ENCODE measurements around the gene ALPL. TPM values are rescaled to one million over a fixed set of nuclear protein-coding genes. Genes with fewer than 3 reads are reported as not detected.

The ALPL gene
- polyA plus RNA-seq, 2 of the 4 experiments (the other 2 are of a cell fraction) = 0.06 to 0.31 TPM

- no peaks in the 10 kb centered on the region for H3K9me3 ChIP-seq
- H3K27ac ChIP-seq = peak overlapping the region; percentile 85 to 92; a peak in 3 of 6 replicates
- no peak overlapping the region for H3K4me3 ChIP-seq
- DNase-seq (ENCODE audit: low read depth in 1 of 2, low spot score in 1 of 2) (no peak), FAIRE-seq (no peak), ATAC-seq (no peak)
- POLR2A ChIA-PET = no interaction called here
- TF ChIP-seq KDM1A (IDR thresholded peaks at IDR 0.05; ENCODE audit: low read depth) (peak; percentile 52; the same call in 1 of the 2 replicates), HOXB5 (CRISPR knock-in tag; IDR thresholded peaks at IDR 0.05) (no peak), FOSL2 (IDR thresholded peaks at IDR 0.05) (no peak), FOSL2 (CRISPR knock-in tag; IDR thresholded peaks at IDR 0.05) (no peak), POLR2AphosphoS2 (conservative IDR thresholded peaks at IDR 0.05; ENCODE audit: low read length) (no peak), E2F6 (IDR thresholded peaks at IDR 0.05; ENCODE audit: borderline replicate concordance, low read depth) (no peak), POLR2A (IDR thresholded peaks at IDR 0.05; ENCODE audit: low read length) (no peak)
- H3K4me1 ChIP-seq = peaks cover 55% of the 10 kb centered on the region
- H3K4me2 ChIP-seq = no peak overlapping the region
- WGBS (ENCODE audit: missing lambda C conversion rate) = 85% methylated on average over 12 of the region's 13 CpGs
- CTCF ChIA-PET = interaction anchor here (0.6 to 2.1 kb wide), 5 partner anchors 15 to 1014 kb away, joined by 3 to 9 read pairs (median 4); no protein-coding TSS in a partner anchor
Observed at GRCh38 chr1:21625390-21626190, 116.4 kb downstream of the ALPL start.

GRCh38 chr1:21626921-21627339, 117.7 kb downstream of the ALPL start:
- WGBS (ENCODE audit: missing lambda C conversion rate) = 0% methylated on average over 3 of the region's 11 CpGs
- DNase-seq (ENCODE audit: low read depth in 1 of 2, low spot score in 1 of 2) (no peak), FAIRE-seq (no peak), ATAC-seq (peak in 1 of 2 experiments; percentile 10; a peak in 1 of 6 replicates)
- TF ChIP-seq FOXS1 (CRISPR knock-in tag; IDR thresholded peaks at IDR 0.05) (no peak), KDM5A (IDR thresholded peaks at IDR 0.05) (no peak), POLR2A (IDR thresholded peaks at IDR 0.05; ENCODE audit: low read length) (no peak), HOXA7 (CRISPR knock-in tag; IDR thresholded peaks at IDR 0.05) (no peak), ZC3H11A (IDR thresholded peaks at IDR 0.05) (no peak)
- no peak overlapping the region for H3K4me3 ChIP-seq
- H3K4me2 ChIP-seq = peak overlapping the region; percentile 38
- peak overlapping the region; percentile 65 to 76 for H3K27ac ChIP-seq
- POLR2A ChIA-PET = no interaction called here
- CTCF ChIA-PET = interaction anchor here (1.2 to 2.1 kb wide), 2 partner anchors 32 to 117 kb away, joined by 4 to 9 read pairs; no protein-coding TSS in a partner anchor
- H3K4me1 ChIP-seq = peaks cover 54% of the 10 kb centered on the region
- no peaks in the 10 kb centered on the region for H3K9me3 ChIP-seq

Other genes with a start within 250 kb of the ALPL start
- 81.8 and 86.4 TPM in 2 replicates for gene ECE1, start 219.0 kb upstream of the ALPL start, polyA plus RNA-seq (2011; rRNA removed)
- gene ECE1, start 219.0 kb upstream of the ALPL start, polyA plus RNA-seq (2017; fragmentation: RNase III; extraction: RNeasy Plus Mini Kit Qiagen cat#74134 plus additional on column Dnase treatment) = 40.5 to 53.2 TPM (median 45.7 TPM) in 3 replicates
- gene NBPF3, start 69.3 kb upstream of the ALPL start, polyA plus RNA-seq (2011; rRNA removed) = 8.5 and 10.8 TPM in 2 replicates
- 6.4 to 7.4 TPM (median 6.6 TPM) in 3 replicates for gene NBPF3, start 69.3 kb upstream of the ALPL start, polyA plus RNA-seq (2017; fragmentation: RNase III; extraction: RNeasy Plus Mini Kit Qiagen cat#74134 plus additional on column Dnase treatment)
- 16.7 and 21.4 TPM in 2 replicates for gene RAP1GAP, start 159.9 kb downstream of the ALPL start, polyA plus RNA-seq (2011; rRNA removed)
- 4.3 to 5.4 TPM (median 5.1 TPM) in 3 replicates for gene RAP1GAP, start 159.9 kb downstream of the ALPL start, polyA plus RNA-seq (2017; fragmentation: RNase III; extraction: RNeasy Plus Mini Kit Qiagen cat#74134 plus additional on column Dnase treatment)

All from A549 (cell line).